Measurements from ENCODE around the gene MVB12B.

DNA sequence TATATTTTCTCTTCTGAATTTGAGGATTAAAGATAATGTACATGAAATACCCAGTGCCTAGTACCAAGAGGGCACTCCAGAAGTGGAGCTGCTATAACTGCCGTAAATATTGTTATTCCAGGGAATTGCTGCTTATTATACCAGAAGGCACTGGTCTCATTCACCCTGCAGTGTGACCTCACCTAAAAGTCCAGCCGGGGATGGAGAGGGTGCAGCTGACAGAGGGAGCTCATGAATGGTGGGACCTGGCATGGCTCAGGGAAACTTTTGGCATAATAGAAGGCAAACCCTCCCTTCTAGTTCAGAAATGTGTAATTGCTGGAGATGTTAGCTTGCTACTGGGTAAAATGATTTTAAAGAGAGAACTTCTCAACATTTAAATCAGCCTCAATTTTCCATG lies 108.5 kb downstream of the MVB12B start:
- TF ChIP-seq, protein P1, sequence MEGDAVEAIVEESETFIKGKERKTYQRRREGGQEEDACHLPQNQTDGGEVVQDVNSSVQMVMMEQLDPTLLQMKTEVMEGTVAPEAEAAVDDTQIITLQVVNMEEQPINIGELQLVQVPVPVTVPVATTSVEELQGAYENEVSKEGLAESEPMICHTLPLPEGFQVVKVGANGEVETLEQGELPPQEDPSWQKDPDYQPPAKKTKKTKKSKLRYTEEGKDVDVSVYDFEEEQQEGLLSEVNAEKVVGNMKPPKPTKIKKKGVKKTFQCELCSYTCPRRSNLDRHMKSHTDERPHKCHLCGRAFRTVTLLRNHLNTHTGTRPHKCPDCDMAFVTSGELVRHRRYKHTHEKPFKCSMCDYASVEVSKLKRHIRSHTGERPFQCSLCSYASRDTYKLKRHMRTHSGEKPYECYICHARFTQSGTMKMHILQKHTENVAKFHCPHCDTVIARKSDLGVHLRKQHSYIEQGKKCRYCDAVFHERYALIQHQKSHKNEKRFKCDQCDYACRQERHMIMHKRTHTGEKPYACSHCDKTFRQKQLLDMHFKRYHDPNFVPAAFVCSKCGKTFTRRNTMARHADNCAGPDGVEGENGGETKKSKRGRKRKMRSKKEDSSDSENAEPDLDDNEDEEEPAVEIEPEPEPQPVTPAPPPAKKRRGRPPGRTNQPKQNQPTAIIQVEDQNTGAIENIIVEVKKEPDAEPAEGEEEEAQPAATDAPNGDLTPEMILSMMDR (IDR thresholded peaks at IDR 0.05; ENCODE audit: insufficient read depth, low read depth, low read length): no peak
- TF ChIP-seq EZH2 (IDR thresholded peaks at IDR 0.05; ENCODE audit: insufficient read depth, low read length): no peak

All from astrocyte (in vitro differentiated cells and primary cell).